ENCODE data around the gene KAT6B. TPM values are rescaled to one million over a fixed set of nuclear protein-coding genes. Genes with fewer than 3 reads are reported as not detected.

The KAT6B gene
- total RNA-seq, 4 donors from 2014 or later: 50.0 to 75.8 (median 57.5) TPM

- WGBS: 98% methylated on average over 3 of the region's 3 CpGs
- Histone ChIP-seq H3K36me3 (peaks cover 0 to 57% (median 17%) of the 10 kb centered on the region in 4 donors), H3K27ac (replicated peaks in 1 of 4) (no peak overlapping the region), H3K27me3 (no peaks in the 10 kb centered on the region), H3K4me1 (peaks cover 1 to 3% (median 2%) of the 10 kb centered on the region in 4 donors), H3K4me3 (no peak overlapping the region), H3K9me3 (no peaks in the 10 kb centered on the region)
- intact Hi-C loops (cut with DNase I): no loop called here
- no peak for TF ChIP-seq POLR2A (IDR thresholded peaks at IDR 0.05; ENCODE audit: low read depth)
- TF ChIP-seq CTCF (IDR thresholded peaks at IDR 0.05): no peak
- TF ChIP-seq POLR2AphosphoS5 (IDR thresholded peaks at IDR 0.05): no peak
- TF ChIP-seq EP300 (IDR thresholded peaks at IDR 0.05): no peak
- no peak for DNase-seq (ENCODE audit: extremely low spot score)
Observed at GRCh38 chr10:74994854-74995253, 168.5 kb downstream of the KAT6B start.

- 85% methylated on average over 4 of the region's 4 CpGs for WGBS
- intact Hi-C loops (cut with DNase I): no loop called here
- TF ChIP-seq POLR2A (IDR thresholded peaks at IDR 0.05; ENCODE audit: low read depth) (no peak), CTCF (IDR thresholded peaks at IDR 0.05) (no peak), POLR2AphosphoS5 (IDR thresholded peaks at IDR 0.05) (no peak), EP300 (IDR thresholded peaks at IDR 0.05) (no peak)
Observed at GRCh38 chr10:74995806-74996205, 169.4 kb downstream of the KAT6B start.

GRCh38 chr10:74997163-74997562, 170.8 kb downstream of the KAT6B start:
- no peak overlapping the region for H3K27ac ChIP-seq (replicated peaks in 1 of 4)
- TF ChIP-seq CTCF (IDR thresholded peaks at IDR 0.05): no peak
- TF ChIP-seq POLR2AphosphoS5 (IDR thresholded peaks at IDR 0.05): no peak
- no peak for TF ChIP-seq EP300 (IDR thresholded peaks at IDR 0.05)
- no peak for TF ChIP-seq POLR2A (IDR thresholded peaks at IDR 0.05; ENCODE audit: low read depth)
- WGBS: 91% methylated on average over 4 of the region's 4 CpGs

More at GRCh38 chr10:74995806-74996205, 169.4 kb downstream of the KAT6B start:
- no peaks in the 10 kb centered on the region for H3K27me3 ChIP-seq
- no peak for DNase-seq (ENCODE audit: extremely low spot score)
- H3K4me1 ChIP-seq: peaks cover 0 to 11% (median 7%) of the 10 kb centered on the region in 4 donors
- H3K27ac ChIP-seq (replicated peaks in 1 of 4): no peak overlapping the region
- no peaks in the 10 kb centered on the region for H3K9me3 ChIP-seq
- peaks cover 0 to 57% (median 17%) of the 10 kb centered on the region in 4 donors for H3K36me3 ChIP-seq
- H3K4me3 ChIP-seq: no peak overlapping the region

GRCh38 chr10:75000748-75001321, 174.4 kb downstream of the KAT6B start:
- intact Hi-C loops (cut with DNase I): no loop called here
- no peak for TF ChIP-seq CTCF (IDR thresholded peaks at IDR 0.05)
- TF ChIP-seq POLR2A (IDR thresholded peaks at IDR 0.05; ENCODE audit: low read depth): no peak
- no peak for TF ChIP-seq EP300 (IDR thresholded peaks at IDR 0.05)
- TF ChIP-seq POLR2AphosphoS5 (IDR thresholded peaks at IDR 0.05): no peak
- 61% methylated on average over 10 of the region's 10 CpGs for WGBS
- peaks cover 0 to 38% (median 11%) of the 10 kb centered on the region in 4 donors for H3K36me3 ChIP-seq
- peaks cover 0 to 19% (median 7%) of the 10 kb centered on the region in 4 donors for H3K4me1 ChIP-seq
- H3K9me3 ChIP-seq: no peaks in the 10 kb centered on the region
- DNase-seq (ENCODE audit: extremely low spot score): no peak
- H3K27me3 ChIP-seq: no peaks in the 10 kb centered on the region
- no peak overlapping the region for H3K4me3 ChIP-seq
- H3K27ac ChIP-seq (replicated peaks in 1 of 4): peak overlapping the region in 1 of 4 donors; percentile 26

More at GRCh38 chr10:74997163-74997562, 170.8 kb downstream of the KAT6B start:
- no peak for DNase-seq (ENCODE audit: extremely low spot score)
- H3K4me3 ChIP-seq: no peak overlapping the region
- H3K27me3 ChIP-seq: no peaks in the 10 kb centered on the region
- no peaks in the 10 kb centered on the region for H3K9me3 ChIP-seq
- H3K4me1 ChIP-seq: peaks cover 0 to 19% (median 7%) of the 10 kb centered on the region in 4 donors
- H3K36me3 ChIP-seq: peaks cover 0 to 64% (median 19%) of the 10 kb centered on the region in 4 donors
- intact Hi-C loops (cut with DNase I): no loop called here
